ENCODE measurements around the gene CACNA1C. TPM values are rescaled to one million over a fixed set of nuclear protein-coding genes. Genes with fewer than 3 reads are reported as not detected.

The CACNA1C gene
- total RNA-seq, 2 donors from 2014 or later, result 70.0 to 127 TPM

DNA sequence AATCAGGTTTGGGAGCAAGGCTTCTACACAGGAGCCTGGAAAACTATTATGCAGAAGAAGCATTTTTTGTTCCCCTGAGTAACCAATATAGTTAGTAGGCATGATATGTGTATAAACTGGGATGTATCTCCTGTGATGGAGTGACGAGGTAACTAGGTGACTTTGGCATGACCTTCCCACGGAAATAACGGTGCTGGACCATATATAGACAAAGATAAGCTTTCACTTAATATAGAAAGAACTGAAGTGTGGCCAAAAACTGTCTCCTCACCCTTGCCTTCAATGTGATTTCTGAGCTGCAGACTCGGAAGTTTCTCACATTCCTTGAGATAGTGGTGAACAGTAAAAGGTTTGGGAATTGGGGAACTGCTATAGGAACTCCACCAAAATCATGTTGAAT is 185.3 kb downstream of the CACNA1C start:
- no peak for DNase-seq (ENCODE audit: low spot score)
- peak overlapping the region; percentile 49 to 51 for H3K27ac ChIP-seq
- H3K4me1 ChIP-seq (ENCODE audit: control insufficient read depth in 1 of 2, low read depth in 2 of 2), result peaks cover 11 to 82% of the 10 kb centered on the region in 2 donors
- no peak for ATAC-seq (ENCODE audit: insufficient number of reproducible peaks, low FRiP score, low read depth)
- TF ChIP-seq, protein P1, sequence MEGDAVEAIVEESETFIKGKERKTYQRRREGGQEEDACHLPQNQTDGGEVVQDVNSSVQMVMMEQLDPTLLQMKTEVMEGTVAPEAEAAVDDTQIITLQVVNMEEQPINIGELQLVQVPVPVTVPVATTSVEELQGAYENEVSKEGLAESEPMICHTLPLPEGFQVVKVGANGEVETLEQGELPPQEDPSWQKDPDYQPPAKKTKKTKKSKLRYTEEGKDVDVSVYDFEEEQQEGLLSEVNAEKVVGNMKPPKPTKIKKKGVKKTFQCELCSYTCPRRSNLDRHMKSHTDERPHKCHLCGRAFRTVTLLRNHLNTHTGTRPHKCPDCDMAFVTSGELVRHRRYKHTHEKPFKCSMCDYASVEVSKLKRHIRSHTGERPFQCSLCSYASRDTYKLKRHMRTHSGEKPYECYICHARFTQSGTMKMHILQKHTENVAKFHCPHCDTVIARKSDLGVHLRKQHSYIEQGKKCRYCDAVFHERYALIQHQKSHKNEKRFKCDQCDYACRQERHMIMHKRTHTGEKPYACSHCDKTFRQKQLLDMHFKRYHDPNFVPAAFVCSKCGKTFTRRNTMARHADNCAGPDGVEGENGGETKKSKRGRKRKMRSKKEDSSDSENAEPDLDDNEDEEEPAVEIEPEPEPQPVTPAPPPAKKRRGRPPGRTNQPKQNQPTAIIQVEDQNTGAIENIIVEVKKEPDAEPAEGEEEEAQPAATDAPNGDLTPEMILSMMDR (IDR thresholded peaks at IDR 0.05), result no peak
- H3K4me3 ChIP-seq, result no peak overlapping the region
- no peaks in the 10 kb centered on the region for H3K9me3 ChIP-seq
- H3K36me3 ChIP-seq, result no peaks in the 10 kb centered on the region
- H3K27me3 ChIP-seq (replicated peaks; ENCODE audit: insufficient read depth), result no peaks in the 10 kb centered on the region

DNA sequence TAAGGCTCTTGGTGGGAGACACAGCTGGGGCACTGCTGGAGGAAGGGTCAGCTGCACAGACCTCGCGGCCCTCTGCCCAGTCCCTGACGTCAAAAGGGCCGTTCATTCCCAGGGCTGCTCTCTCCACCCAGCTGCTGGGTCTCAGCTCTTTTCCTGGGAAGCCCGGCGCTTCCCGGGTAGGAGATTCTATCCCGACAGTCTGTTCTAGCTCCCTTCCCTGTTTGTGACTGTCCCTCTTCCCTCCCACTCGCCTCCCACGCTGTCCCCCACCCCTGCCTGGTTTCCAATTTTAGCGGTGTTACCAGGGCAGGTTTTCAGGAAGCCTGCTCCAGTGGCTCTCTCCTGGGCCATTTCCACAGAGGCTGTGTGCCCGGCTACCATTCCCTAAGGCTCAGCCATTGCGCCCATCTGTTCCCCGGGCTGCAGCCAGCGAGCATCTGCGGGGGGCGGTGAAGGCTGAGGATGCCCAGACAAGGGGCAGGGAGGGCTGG is 186.6 kb downstream of the CACNA1C start:
- TF ChIP-seq, protein P1 (IDR thresholded peaks at IDR 0.05), result no peak
- no peak overlapping the region for H3K4me3 ChIP-seq
- no peaks in the 10 kb centered on the region for H3K36me3 ChIP-seq
- no peak for ATAC-seq (ENCODE audit: insufficient number of reproducible peaks, low FRiP score, low read depth)
- H3K9me3 ChIP-seq, result no peaks in the 10 kb centered on the region
- peaks cover 8 to 79% of the 10 kb centered on the region in 2 donors for H3K4me1 ChIP-seq (ENCODE audit: control insufficient read depth in 1 of 2, low read depth in 2 of 2)
- no peak for DNase-seq (ENCODE audit: low spot score)
- no peaks in the 10 kb centered on the region for H3K27me3 ChIP-seq (replicated peaks; ENCODE audit: insufficient read depth)
- peak overlapping the region; percentile 49 to 51 for H3K27ac ChIP-seq

DNA sequence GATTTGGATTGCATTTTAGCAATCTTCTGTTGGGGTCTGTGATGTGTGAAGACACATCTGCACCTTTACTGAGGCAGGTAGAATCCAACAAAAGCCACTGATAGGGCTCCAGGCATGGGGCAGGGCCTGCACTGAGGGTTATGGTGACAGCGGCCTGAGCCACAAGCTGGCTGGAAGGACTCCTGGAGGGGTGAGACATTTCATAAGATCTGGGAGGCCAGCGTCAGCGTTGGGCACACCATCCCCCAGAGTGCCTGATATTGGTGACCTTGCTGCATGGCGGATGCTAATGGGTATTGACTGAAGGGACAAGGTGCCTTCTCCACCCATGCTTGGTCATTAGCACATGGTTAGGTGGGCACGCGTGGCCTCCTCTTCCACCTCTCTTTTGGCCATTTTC is 187.6 kb downstream of the CACNA1C start:
- peaks cover 13 to 79% of the 10 kb centered on the region in 2 donors for H3K4me1 ChIP-seq (ENCODE audit: control insufficient read depth in 1 of 2, low read depth in 2 of 2)
- no peaks in the 10 kb centered on the region for H3K27me3 ChIP-seq (replicated peaks; ENCODE audit: insufficient read depth)
- H3K4me3 ChIP-seq, result no peak overlapping the region
- H3K36me3 ChIP-seq, result no peaks in the 10 kb centered on the region
- no peaks in the 10 kb centered on the region for H3K9me3 ChIP-seq
- TF ChIP-seq, protein P1 (IDR thresholded peaks at IDR 0.05), result no peak
- ATAC-seq (ENCODE audit: insufficient number of reproducible peaks, low FRiP score, low read depth) (no peak), DNase-seq (ENCODE audit: low spot score) (no peak)
- H3K27ac ChIP-seq, result peak overlapping the region in 1 of 2 donors; percentile 8

DNA sequence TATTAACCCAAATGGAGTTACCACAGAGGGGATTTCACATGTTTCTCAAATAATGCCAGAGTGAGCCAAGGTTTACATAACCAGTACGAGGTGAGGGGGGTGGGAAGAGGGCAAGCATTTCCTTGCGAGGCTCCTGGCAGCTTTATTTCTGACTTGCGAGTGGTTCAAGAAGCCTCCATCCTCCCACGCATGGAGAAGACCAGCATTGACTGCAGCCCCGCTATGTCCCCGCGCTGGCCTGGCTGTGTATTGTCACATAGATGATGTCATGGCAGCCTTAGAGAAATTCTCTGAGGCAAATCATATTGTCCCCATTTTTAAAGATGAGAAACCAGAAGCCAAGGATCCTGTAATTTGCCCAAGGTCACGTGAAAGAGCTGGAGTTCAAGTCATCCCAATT is 188.2 kb downstream of the CACNA1C start:
- no peaks in the 10 kb centered on the region for H3K27me3 ChIP-seq (replicated peaks; ENCODE audit: insufficient read depth)
- no peaks in the 10 kb centered on the region for H3K36me3 ChIP-seq
- no peak for DNase-seq (ENCODE audit: low spot score)
- H3K4me1 ChIP-seq (ENCODE audit: control insufficient read depth in 1 of 2, low read depth in 2 of 2), result peaks cover 11 to 79% of the 10 kb centered on the region in 2 donors
- no peak overlapping the region for H3K27ac ChIP-seq
- H3K9me3 ChIP-seq, result no peaks in the 10 kb centered on the region
- no peak for ATAC-seq (ENCODE audit: insufficient number of reproducible peaks, low FRiP score, low read depth)
- TF ChIP-seq, protein P1 (IDR thresholded peaks at IDR 0.05), result no peak
- no peak overlapping the region for H3K4me3 ChIP-seq

DNA sequence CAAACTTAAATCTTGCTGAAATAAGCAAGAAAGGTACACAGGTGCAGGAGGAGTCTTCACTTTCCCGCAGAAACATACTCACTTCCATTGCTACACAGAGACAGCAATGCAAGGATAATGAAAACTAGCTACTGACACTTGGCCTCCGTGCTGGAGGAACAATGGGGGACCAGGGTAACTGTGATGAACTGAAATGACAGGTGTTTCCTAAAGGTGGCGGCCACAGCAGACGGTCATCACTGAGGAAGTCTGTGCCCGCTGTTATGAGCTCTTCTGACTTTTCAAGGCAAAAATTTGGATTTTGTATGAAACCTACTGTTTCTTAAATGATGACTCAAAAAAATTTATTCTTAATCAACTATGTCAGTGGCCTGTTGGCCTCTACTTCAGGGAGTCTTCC is 189.4 kb downstream of the CACNA1C start:
- Histone ChIP-seq H3K27me3 (replicated peaks; ENCODE audit: insufficient read depth) (no peaks in the 10 kb centered on the region), H3K4me1 (ENCODE audit: control insufficient read depth in 1 of 2, low read depth in 2 of 2) (peaks cover 11 to 80% of the 10 kb centered on the region in 2 donors), H3K4me3 (no peak overlapping the region), H3K27ac (no peak overlapping the region), H3K36me3 (no peaks in the 10 kb centered on the region), H3K9me3 (no peaks in the 10 kb centered on the region)
- no peak for ATAC-seq (ENCODE audit: insufficient number of reproducible peaks, low FRiP score, low read depth)
- no peak for DNase-seq (ENCODE audit: low spot score)
- TF ChIP-seq, protein P1 (IDR thresholded peaks at IDR 0.05), result no peak

Measured in thoracic aorta (tissue), 2 donors.